ENCODE measurements around the gene ZDHHC21. TPM values are rescaled to one million over a fixed set of nuclear protein-coding genes. Genes with fewer than 3 reads are reported as not detected.

Gene ZDHHC21, protein sequence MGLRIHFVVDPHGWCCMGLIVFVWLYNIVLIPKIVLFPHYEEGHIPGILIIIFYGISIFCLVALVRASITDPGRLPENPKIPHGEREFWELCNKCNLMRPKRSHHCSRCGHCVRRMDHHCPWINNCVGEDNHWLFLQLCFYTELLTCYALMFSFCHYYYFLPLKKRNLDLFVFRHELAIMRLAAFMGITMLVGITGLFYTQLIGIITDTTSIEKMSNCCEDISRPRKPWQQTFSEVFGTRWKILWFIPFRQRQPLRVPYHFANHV
- polyA plus RNA-seq (2011; rRNA removed): 7.5 and 9.1 TPM in 2 replicates
- polyA plus RNA-seq (2012; cell fraction: cytosol; rRNA removed): 1.1 and 1.2 TPM in 2 replicates
- polyA plus RNA-seq (2012; cell fraction: nucleus; rRNA removed): 1.1 and 2.0 TPM in 2 replicates
- 3.7 to 4.3 TPM (median 4.2 TPM) in 3 replicates for polyA plus RNA-seq (2017; fragmentation: RNase III; extraction: RNeasy Plus Mini Kit Qiagen cat#74134 plus additional on column Dnase treatment)
- polyA minus RNA-seq (2011; rRNA and poly(A)+ RNA removed): 5.1 and 5.7 TPM in 2 replicates

GRCh38 chr9:14693251-14693861 is at the start of gene ZDHHC21:
ZDHHC21 (minus strand) TSS chr9:14693432; CDS start chr9:14674340, 19,092 bp downstream.
- CTCF ChIA-PET: interaction anchor here (1.0 kb wide), 1 partner anchor 21 kb away, joined by 6 read pairs; no protein-coding TSS in a partner anchor
- POLR2A ChIA-PET: no interaction called here

DNA sequence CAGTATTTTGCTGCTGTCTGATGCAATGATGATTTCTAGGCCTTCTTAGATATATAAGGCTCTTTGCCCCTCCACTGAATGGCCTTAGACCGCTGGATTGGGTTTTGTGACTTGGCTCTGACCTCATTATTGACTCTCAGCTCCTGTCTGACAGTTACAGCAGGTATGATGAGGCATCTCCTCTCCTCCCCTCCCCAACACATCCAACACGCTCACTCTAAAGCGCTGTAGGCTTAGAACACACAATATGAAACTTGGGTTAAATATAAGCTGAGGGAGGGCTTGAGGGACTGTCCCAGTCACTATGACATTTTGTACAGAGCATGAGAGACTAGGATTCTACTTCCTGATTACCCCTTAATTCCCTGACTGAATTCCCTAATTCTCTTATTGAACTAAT is 48.1 kb upstream of the ZDHHC21 start:
- H3K4me2 ChIP-seq: no peak overlapping the region
- no peaks in the 10 kb centered on the region for H3K9me3 ChIP-seq
- no peak overlapping the region for H3K27ac ChIP-seq
- TF ChIP-seq ZNF302 (CRISPR knock-in tag; IDR thresholded peaks at IDR 0.05) (no peak), NPAS2 (CRISPR knock-in tag; IDR thresholded peaks at IDR 0.05; ENCODE audit: borderline replicate concordance) (no peak), CBX8 (IDR thresholded peaks at IDR 0.05) (no peak), HDAC2 (IDR thresholded peaks at IDR 0.05) (no peak), POLR2AphosphoS2 (conservative IDR thresholded peaks at IDR 0.05; ENCODE audit: low read length) (no peak), EHF (CRISPR knock-in tag; IDR thresholded peaks at IDR 0.05) (no peak), PHF8 (IDR thresholded peaks at IDR 0.05; ENCODE audit: borderline replicate concordance, low read depth) (no peak), ZC3H11A (IDR thresholded peaks at IDR 0.05) (no peak)
- ChIA-PET POLR2A (no interaction called here), CTCF (interaction anchor here (1.1 kb wide), 1 partner anchor 29 kb away, joined by 3 read pairs; no protein-coding TSS in a partner anchor)
- no peak for DNase-seq (ENCODE audit: low read depth in 1 of 2, low spot score in 1 of 2)
- no peak overlapping the region for H3K4me3 ChIP-seq
- no peak for ATAC-seq
- 65% methylated on average over 3 of the region's 3 CpGs for WGBS (ENCODE audit: missing lambda C conversion rate)
- no peaks in the 10 kb centered on the region for H3K4me1 ChIP-seq
- FAIRE-seq: no peak

More at GRCh38 chr9:14693251-14693861, at the start of gene ZDHHC21:
- Histone ChIP-seq H3K4me1 (peaks cover 14% of the 10 kb centered on the region; the same call in 1 of the 3 replicates), H3K9me3 (no peaks in the 10 kb centered on the region), H3K4me2 (peak within 1 kb of the TSS; percentile 66), H3K27ac (peak within 1 kb of the TSS; percentile 85 to 90), H3K4me3 (peak within 1 kb of the TSS; percentile 80)
- TF ChIP-seq E2F6 (IDR thresholded peaks at IDR 0.05; ENCODE audit: borderline replicate concordance, low read depth): peak; percentile 82
- peak in 1 of 2 experiments; percentile 51; a peak in 3 of 5 replicates for TF ChIP-seq JUN (IDR thresholded peaks at IDR 0.05)
- TF ChIP-seq, protein P1, sequence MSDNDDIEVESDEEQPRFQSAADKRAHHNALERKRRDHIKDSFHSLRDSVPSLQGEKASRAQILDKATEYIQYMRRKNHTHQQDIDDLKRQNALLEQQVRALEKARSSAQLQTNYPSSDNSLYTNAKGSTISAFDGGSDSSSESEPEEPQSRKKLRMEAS (IDR thresholded peaks at IDR 0.05): peak; percentile 78
- peak; percentile 78 for TF ChIP-seq PHF8 (IDR thresholded peaks at IDR 0.05; ENCODE audit: borderline replicate concordance, low read depth)
- TF ChIP-seq TP53 (CRISPR knock-in tag; IDR thresholded peaks at IDR 0.05): no peak
- TF ChIP-seq TFCP2L1 (CRISPR knock-in tag; IDR thresholded peaks at IDR 0.05): no peak
- no peak for TF ChIP-seq CHD4 (IDR thresholded peaks at IDR 0.05; ENCODE audit: borderline replicate concordance)
- TF ChIP-seq POLR2A (IDR thresholded peaks at IDR 0.05; ENCODE audit: low read length): peak; percentile 59
- TF ChIP-seq, protein P2, sequence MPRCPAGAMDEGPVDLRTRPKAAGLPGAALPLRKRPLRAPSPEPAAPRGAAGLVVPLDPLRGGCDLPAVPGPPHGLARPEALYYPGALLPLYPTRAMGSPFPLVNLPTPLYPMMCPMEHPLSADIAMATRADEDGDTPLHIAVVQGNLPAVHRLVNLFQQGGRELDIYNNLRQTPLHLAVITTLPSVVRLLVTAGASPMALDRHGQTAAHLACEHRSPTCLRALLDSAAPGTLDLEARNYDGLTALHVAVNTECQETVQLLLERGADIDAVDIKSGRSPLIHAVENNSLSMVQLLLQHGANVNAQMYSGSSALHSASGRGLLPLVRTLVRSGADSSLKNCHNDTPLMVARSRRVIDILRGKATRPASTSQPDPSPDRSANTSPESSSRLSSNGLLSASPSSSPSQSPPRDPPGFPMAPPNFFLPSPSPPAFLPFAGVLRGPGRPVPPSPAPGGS (IDR thresholded peaks at IDR 0.05): peak; percentile 62; the same call in 1 of the 3 replicates
- FAIRE-seq: no peak
- 11% methylated on average over 28 of the region's 50 CpGs for WGBS (ENCODE audit: missing lambda C conversion rate)
- peak; percentile 96 to 97 for ATAC-seq
- peak; percentile 28 to 55 for DNase-seq (ENCODE audit: low read depth in 1 of 2, low spot score in 1 of 2)

DNA sequence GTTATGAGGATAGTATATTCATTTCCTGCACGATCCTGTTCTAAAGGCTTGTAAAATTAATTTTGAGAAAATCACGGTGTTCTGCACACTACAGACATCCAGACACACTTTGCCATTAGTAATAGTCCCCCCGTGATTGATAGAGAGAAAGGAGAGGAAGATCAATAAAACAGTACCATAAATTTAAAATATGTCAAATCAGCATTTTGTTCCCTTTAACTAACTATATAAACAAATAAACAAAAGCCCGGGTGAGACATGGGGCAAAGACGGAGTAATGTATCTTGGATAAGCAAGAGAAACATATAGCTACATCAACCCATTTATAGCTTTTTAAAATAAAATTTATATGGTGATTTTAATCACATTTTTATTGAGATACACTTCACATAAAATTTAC is 39.9 kb upstream of the ZDHHC21 start:
- ChIA-PET CTCF (no interaction called here), POLR2A (no interaction called here)
- Histone ChIP-seq H3K9me3 (no peaks in the 10 kb centered on the region), H3K27ac (no peak overlapping the region), H3K4me3 (no peak overlapping the region), H3K4me1 (no peaks in the 10 kb centered on the region), H3K4me2 (no peak overlapping the region)
- 17% methylated on average over 5 of the region's 5 CpGs for WGBS (ENCODE audit: missing lambda C conversion rate)
- FAIRE-seq (no peak), DNase-seq (ENCODE audit: low read depth in 1 of 2, low spot score in 1 of 2) (no peak), ATAC-seq (no peak)
- TF ChIP-seq ZSCAN20 (CRISPR knock-in tag; IDR thresholded peaks at IDR 0.05) (no peak), MAFK (IDR thresholded peaks at IDR 0.05; ENCODE audit: partially characterized antibody) (peak; percentile 92)

Measured in A549 (cell line).